ENCODE results near the gene PARP4.
A peak's percentile ranks its signal among the peaks of the same experiment; 100 is the strongest.
"Not testable (repeated sequence)": the region's sequence is repeated elsewhere in the genome, so short reads cannot be mapped to it uniquely, and the experiment has no call there.

The PARP4 gene

DNA sequence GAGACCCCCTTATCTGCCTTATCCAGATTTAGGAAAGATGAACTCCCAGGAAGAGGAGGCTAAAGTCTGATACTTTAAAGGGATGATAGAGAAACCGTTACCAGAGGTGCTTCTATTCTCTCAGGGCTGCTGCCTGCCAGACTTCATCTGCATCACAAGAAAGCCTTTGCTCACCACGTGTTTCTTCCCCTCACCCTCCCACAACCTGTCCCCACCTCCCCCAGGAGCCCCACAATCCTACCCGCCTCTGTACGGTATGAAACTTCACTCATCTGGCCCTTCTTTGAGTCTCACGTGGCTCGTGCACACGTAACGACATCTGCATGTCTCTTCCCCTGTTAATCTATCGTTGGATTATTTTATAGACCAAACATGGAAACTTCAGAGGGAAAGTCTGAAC lies 67.7 kb downstream of the PARP4 start:
- DNase-seq = not testable (repeated sequence)

DNA sequence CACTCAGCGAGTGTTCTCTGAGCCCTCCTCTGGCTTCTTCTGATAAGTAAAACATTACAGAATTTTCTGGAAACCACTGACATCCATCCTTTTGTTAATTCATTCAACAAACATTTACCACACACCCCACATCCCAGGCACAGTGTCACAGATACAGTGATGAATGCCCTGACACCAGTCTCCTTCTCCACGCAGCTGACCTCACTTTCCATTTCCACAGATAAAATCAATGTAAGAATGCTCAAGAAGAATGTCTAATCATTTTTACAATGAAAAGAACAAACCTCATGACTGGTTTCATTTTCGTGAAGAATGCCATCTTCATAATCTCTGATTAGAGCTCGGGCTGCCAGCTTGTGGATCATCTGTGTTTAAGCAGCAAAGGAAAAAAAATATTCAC lies 69.2 kb downstream of the PARP4 start:
- DNase-seq = no peak

DNA sequence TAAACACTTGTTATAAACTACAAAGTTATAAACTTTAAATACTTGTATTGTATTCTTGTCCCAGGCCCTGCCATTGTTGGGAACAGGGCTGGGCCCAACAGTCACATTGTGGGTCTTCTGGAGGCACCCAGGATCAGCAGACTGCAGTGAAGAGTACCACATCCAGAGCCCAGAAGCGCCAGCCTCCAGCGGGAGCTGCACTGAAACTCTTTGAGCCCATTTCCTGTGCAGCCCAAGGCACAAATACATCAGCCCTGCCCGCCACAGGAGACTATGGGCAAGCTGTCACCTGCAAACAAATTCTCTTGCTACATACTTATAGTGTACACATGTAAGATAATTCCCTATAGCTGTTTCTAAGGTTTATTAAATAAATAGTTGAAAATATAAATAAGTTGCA lies 86.5 kb downstream of the PARP4 start:
- DNase-seq = not testable (repeated sequence)

DNA sequence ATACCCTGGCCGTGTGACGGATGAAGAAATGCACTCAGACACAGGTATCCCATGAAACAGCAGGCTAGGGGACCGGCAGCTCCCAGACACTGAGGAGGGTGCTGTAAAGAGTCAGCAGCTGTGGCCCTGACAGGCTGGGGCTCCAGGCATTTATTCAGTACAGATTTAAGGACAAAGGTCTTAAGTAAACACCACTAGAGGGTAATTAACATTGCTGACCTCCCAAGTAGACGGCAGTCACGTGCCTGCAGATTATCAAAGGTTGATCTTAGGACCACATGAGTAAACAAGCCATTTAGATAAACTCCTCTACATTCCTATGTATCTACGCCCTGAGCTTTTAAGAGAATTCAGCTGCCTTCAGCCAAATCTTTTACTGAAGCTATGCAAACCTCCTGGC lies 92.9 kb downstream of the PARP4 start:
- not testable (repeated sequence) for DNase-seq

DNA sequence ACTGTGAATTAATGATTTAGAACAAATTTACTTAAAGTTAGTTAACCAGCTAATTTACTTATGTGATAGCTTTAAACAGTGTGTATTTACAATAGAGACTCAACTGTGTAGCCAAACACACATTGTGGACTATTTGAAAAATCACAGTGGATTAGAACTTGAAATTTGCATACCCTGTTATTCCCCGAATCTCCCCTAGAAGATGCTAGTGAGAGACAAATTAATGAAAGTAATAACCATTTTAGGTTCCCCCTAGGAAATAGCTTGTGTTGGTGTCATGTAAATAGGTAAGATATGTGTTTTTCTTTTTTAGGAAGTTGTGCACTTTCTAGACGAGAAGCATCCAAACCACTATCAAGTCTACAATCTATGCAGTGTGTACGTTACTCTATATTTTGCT lies 104.7 kb downstream of the PARP4 start:
- no peak for DNase-seq

DNA sequence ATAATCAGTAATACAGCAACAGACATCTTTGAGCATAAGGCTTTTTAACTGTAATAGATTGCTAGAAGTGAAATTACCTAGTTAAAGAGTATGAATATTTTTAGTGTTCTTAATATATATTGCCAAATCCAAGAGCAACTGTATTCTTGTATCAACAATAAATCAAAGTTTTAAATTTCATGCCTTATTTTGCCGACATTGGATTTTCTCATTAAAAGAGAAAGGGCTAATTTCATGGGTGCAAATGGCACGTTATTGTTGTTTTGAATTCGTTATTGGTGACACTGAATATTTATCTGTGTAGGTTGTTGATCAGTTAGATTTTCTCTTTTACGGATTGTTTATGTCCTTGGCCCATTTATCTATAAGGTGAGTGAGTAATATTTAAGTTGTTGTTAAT lies 106.1 kb downstream of the PARP4 start:
- DNase-seq = no peak

DNA sequence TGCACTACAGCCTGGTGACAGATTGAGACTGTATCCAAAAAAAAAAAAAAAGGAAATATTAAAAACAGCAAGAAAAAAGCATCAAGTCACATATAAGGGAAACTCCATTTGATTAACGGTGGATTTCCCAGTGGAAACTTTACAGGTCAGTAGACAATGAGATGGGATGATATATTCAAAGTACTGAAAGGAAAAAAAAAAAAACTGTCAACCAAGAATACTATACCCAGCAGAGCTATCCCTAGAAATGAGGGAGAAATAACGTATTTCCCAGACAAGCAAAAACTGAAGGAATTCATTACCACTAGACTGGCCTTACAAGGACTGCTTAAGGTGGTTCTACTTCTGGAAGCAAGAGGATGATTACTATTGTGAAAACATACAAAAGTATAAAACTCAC lies 115.8 kb downstream of the PARP4 start:
- DNase-seq = no peak

DNA sequence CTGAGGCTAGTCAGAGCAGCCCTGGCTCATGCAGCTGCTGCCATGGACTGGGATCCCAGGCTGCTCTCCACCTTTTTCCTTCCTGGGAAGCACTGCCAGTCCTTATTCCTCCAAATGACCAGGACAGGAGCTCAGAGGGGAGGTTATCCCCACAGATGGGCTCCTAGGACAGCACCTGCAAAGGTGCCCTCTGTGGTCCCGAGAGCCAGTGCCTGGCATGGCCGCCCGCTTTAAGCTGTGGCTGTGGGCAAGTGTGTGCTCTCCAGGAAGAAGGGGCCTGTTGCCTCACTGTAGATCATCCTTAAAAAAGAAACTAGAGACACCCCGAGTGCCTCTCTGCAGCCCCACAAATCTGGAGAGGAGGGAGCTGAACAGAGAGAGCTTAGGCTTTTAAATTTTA lies 119.6 kb downstream of the PARP4 start:
- no peak for DNase-seq

DNA sequence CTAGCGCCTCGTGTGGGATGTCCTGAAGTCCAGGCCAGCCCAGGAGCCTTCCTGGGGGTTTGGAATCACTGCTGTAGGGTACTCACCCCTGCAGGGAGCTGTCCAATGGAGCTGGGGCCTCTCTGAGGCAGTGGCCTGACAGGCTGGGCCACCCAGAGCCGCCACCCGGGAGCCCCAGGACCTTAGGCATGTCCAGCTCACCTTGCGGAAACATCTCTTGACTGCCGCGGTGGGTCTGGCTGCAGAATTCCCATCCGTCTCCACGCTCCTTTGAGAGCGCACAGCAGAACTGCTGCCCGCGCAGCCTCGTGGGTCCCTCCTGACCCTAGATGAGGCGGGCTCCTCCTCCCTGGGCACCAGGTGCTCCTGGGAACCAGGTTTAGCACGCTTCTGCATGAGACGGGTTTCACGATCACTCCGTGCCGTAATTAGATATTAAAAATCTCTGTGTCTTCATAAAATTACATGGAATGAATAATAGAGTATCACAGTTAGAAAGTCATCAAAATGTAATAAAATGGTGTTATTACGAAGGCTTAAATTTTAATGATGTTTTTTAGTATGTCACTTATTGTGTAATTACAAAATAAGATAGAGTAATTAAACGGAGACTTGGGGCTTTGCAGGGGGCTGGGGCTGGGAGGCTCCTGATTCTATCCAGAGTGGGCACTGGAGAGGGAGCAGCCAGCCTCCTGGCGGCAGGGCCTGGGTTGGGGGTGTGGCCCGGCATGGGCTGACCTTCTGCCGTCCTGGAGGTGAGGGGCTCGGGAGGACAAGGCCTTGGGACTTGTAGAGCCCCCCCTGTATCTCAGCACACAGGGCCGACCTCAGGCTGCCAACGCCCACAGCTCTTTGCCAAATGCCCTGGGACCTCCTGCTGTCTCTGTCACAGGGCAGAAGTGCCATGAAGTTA lies 120.6 kb downstream of the PARP4 start:
- DNase-seq = not testable (repeated sequence)

DNA sequence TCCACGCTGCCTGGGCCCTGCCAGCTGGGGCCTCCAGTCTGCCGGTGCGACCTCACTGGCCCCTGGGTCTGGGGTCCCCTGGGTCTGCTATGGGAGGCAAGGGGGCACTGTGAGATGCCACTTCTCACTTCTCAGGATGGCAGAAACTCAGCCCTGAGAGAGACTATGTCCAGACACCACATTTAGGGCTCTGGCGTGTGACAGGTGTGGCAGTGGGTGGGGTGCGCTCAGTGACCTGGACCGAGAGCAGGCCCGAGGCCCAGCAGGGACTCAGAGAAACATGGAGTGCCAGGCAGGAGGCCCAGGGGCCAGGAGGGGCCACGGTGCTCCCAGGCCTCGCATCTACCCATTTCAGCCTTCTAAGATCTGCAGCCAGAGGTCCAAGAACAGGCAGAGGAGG lies 121.8 kb downstream of the PARP4 start:
- DNase-seq = not testable (repeated sequence)

DNA sequence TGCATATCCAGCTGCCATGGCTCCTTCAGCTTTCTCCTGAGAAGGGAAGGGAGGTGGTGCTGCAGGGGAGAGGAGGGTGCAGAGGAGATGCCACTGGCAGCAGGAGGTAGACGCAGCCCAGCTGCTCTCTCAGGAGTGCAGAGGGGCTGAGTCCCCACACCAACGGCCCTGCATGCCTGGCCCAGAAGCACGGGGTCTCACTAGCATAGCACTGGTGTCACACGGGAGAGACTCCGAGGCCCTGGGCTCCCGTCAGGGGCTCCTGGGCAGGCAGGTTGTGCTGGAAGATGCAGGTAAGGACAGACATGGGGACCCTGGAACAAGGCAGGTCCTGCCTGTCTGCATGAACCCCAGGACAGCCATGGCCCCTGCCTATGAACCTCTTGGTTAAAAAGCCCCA lies 123.1 kb downstream of the PARP4 start:
- no peak for DNase-seq

DNA sequence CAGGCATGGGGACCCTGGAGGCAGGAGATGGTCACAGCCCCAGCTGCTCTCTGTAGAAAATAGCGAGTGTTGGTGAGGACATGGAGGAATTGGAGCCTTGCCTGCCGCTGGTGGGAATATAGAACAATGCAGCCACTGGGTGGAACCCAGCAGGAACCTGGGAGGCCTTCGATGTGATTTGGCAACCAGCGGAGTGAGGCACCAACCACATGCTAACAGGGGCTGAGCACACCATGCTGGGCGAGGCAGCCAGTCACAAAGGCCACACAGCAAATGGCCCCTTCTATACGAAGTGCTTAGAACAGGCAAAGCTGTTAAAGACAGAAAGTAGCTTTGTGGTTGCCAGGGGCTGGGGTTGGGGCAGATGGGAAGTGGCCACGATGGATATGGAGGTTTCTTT lies 123.8 kb downstream of the PARP4 start:
- not testable (repeated sequence) for DNase-seq

DNA sequence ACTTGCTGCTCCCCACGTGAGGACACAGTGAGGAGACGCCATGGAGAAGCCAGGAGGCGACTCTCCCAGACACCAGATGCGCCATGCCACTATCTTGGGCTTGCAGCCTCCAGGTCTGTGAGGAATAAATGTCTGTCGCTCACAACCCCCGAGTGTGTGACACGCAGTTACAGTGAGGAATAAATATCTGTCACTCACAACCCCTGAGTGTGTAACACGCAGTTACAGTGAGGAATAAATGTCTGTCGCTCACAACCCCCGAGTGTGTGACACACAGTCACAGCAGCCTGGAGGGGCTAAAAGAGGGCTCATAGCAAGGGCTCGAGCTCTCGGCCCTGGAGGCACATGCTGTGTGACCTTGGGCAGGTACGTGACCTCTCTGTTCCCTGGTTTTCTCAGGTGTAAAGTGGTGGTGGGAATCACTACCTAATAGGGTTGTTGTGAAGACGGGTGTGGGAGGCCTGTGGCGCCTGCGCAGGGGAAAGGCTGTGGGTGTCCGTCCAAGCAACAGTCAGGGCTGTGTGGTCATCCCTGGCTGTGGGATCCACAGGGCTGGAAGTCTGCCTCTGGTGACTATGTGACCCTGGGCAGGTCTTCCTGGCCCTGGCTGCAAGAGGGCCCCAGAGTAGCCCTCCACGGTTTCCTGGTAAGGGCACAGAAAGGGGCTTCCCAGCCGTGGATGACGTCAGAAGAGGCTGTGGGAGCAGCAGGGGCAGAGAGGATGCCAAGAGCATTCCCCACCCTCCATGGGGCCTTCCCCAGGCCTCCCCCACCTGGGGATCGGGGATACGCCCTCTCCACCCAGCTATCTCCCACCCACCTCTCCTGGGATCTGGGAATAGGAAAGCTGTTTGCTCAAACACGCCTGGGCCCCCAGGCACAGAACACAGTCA lies 125.5 kb downstream of the PARP4 start:
- DNase-seq = no peak

DNA sequence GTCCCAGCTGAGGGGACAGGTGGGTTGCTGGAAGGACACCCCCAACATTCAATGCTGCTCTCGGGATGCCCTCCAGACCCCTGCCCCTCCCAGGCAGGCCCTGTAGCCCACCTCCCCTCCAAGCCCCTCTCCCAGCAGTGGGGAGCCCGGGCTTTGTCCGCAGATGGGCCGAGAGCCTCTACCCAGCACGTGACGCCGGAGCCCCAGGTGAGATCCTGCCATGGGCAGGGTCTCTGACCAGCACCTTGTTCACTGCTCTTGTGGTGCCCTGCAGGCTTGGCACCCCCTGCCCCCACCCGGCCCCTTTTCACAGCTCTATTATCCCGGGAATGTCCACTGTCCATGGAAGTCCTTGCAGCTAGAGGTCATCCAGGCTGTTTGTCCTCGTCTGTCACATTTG lies 126.7 kb downstream of the PARP4 start:
- no peak for DNase-seq

DNA sequence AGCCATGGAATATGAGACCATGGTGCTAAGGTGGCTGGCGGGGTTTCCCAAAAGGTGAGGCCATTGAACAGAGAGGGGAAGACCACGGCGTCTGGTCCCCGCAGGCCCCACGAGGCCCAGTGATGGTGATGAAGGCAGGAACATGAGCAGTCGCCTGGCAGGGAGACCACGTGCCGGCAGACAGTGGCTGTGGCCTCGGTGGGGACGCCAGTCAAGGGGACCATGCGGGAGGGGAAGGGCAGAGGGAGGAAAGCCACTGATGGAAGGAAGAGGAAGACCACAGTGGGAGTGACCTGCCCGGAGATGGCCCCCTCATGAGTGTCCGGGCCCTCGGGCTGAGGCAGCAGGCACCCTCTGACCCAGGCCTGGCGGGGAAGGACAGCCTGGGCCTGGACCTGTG lies 127.6 kb downstream of the PARP4 start:
- not testable (repeated sequence) for DNase-seq

DNA sequence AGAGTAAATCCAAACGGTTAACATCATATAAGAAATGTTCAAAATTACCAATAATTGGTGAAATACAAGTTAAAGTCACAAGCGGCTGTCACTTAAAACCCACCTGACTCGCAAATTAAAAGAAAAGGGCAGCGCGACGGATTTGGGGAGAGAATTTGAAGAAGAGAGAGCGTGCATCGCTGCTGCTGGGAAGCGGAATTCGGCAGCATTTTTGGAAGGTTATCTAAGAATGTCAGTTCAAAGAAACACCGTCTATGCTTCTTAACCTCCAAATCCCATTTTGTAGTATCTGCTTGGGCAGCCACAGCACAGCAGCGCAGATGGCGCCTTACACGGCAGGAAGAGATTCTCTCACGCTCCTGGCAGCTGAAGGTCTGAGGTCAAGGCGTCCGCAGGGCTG lies 128.5 kb downstream of the PARP4 start:
- not testable (repeated sequence) for DNase-seq

DNA sequence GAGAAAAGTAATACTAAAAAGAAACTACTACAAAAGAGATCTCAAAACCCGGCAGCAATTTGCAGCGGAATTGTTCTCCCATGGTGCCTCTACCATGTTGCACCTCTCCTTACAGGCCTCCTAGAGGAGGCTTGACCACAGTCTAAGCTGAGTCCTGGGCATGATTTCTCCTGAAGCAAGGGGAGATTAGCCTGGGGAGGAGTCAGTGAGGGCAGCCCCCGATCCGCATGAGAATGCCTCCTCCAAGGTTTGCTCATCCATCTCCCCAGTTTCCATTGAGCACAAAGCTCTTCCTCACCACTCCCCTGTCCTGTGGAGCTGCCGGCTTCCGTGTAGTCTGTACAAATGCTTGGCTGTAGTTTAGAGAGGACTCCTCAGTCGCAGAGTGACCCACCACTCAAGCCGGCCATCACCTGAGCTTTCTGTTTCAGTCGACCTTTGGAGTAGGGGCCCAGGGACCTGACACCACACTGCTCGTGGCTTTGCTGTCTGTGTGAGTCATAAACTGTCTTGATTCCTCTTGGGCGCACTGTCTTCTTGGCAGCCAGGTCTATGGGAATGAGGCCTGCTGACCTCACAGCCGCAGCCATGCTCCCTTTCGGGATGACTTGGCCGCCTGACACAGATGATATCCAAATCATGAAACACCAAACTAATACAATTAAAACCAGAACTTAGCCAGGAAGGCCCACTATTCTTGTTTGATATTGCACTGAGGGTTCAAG lies 130.9 kb downstream of the PARP4 start:
- DNase-seq = no peak

DNA sequence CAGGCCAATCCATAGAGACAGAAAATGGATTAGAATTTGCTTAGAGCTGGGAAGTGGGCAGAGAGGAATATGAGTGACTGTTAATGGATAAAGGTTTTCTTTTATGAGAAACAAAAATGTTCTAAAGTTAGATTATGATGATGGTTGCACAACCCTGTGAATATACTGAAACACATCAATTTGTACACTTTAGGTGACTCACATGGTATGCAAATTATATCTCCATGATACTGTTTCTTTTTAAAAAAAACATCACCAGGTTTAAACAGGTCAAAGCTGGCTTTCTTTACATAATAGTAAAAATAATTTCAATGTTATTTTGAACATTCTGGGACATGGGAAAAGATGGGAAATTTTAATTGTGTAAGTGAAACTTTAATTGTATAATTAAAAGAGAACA lies 131.7 kb downstream of the PARP4 start:
- not testable (repeated sequence) for DNase-seq

DNA sequence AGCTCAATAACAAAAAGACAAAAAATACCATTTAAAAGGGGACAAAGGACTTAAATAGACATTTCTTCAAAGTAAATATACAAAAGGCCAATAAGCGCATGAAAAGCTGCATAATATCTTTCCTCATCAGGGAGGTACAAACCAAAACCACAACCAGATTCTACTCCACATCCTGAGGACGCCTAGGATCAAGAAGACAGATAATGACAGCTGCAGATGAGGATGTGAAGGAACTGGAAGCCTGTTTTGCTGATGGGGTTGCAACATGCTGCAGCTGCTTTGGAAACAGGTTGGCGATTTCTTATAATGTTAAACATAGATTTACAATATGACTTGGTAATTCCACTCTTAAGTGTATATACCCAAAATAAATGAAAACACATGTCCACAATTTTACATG lies 132.4 kb downstream of the PARP4 start:
- DNase-seq = peak; percentile 4

DNA sequence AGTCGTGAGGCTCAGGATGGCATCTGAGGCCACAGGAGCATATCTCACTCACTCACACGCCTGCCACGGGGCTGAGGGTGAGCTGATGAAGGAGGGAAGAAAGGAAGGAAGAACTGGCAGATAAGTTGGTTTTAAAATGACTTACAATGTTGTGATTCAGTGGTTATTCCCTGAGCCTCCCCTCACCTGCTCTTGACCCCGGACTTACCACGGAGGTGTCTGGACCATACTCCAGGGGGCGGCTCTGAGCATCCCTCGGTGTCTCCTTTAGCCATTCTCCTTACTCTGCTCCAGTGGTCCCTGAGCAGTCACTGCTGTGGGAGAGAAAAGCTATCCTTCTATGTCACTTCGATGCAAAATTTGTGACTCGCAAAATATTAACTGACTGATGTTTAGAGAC lies 141.3 kb downstream of the PARP4 start:
- not testable (repeated sequence) for DNase-seq
